MCF 10A (cell line): ENCODE measurements around the gene TRIM26. TPM values are rescaled to one million over a fixed set of nuclear protein-coding genes. Genes with fewer than 3 reads are reported as not detected.

Experiments used
- BruUV-seq: library from RNA; stranded (reverse); fragments of 400-500 nt; replicated peaks from 2 replicates; lab custom pipeline; 2021; lab: Mats Ljungman, UMichigan
- CTCF ChIA-PET: fragments of 300-600 bp; sonication (Branson Sonifier 250); formaldehyde crosslinking; extraction: SDS; loops from one replicate; lab custom pipeline; 2021; ENCODE audit warnings: antibody characterized with exemption, inconsistent platforms; lab: Yijun Ruan, JAX
- POLR2A ChIA-PET: fragments of 300-600, 350-650 bp; sonication (Branson Sonifier 250); formaldehyde crosslinking; extraction: SDS; loops from one replicate; lab custom pipeline; 2020; ENCODE audit warnings: antibody characterized with exemption, inconsistent platforms; lab: Yijun Ruan, JAX
- DNase-seq: peaks from one replicate; pipeline ENCODE4 v3.0.0-alpha.2; 2018; ENCODE audit not compliant: unreplicated experiment
- H3K27ac Mint-ChIP-seq: one replicate; pipeline ENCODE4 v1.8.0; 2022; ENCODE audit warnings: mild to moderate bottlenecking, low read depth, mixed read lengths; ENCODE audit not compliant: unreplicated experiment
- H3K27me3 Mint-ChIP-seq: one replicate; pipeline ENCODE4 v1.8.0; 2022; ENCODE audit warnings: mixed read lengths; ENCODE audit not compliant: insufficient read depth, unreplicated experiment
- H3K36me3 Mint-ChIP-seq: one replicate; pipeline ENCODE4 v1.8.0; 2022; ENCODE audit warnings: mild to moderate bottlenecking, moderate library complexity, mixed read lengths; ENCODE audit not compliant: insufficient read depth, unreplicated experiment
- H3K4me1 Mint-ChIP-seq: one replicate; pipeline ENCODE4 v1.8.0; 2022; ENCODE audit warnings: mixed read lengths; ENCODE audit not compliant: insufficient read depth, unreplicated experiment
- H3K4me3 Mint-ChIP-seq: one replicate; pipeline ENCODE4 v1.8.0; 2022; ENCODE audit warnings: mild to moderate bottlenecking, moderate library complexity, mixed read lengths; ENCODE audit not compliant: unreplicated experiment
- H3K9me3 Mint-ChIP-seq: one replicate; pipeline ENCODE4 v1.8.0; 2022; ENCODE audit warnings: mixed read lengths; ENCODE audit not compliant: unreplicated experiment
- CTCF ChIP-seq: fragments of 200-600 bp; IDR thresholded peaks from one replicate; pipeline ENCODE4 v1.8.0; 2022; ENCODE audit warnings: antibody characterized with exemption, mild to moderate bottlenecking; ENCODE audit not compliant: unreplicated experiment
- intact Hi-C: fragments of 100-400 bp; cut with micrococcal nuclease; formaldehyde crosslinking; loops from 2 replicates; pipeline ENCODE4 v1.14.1; 2022
- total RNA-seq: library from RNA; stranded (reverse); gene quantifications from 2 replicates; pipeline ENCODE4 v1.2.3, GENCODE V29; 2022

The TRIM26 gene
- total RNA-seq, 1 experiment from 2014 or later: 60.6 TPM

- CTCF ChIA-PET: interaction anchor here (0.6 kb wide), 1 partner anchor 47 kb away, joined by 3 read pairs; no protein-coding TSS in a partner anchor
- H3K9me3 Mint-ChIP-seq: no peaks in the 10 kb centered on the region
- peaks cover 26% of the 10 kb centered on the region for H3K4me1 Mint-ChIP-seq
- no peak for TF ChIP-seq CTCF
- intact Hi-C loops: no loop called here
- DNase-seq: no peak
- no peaks in the 10 kb centered on the region for H3K27me3 Mint-ChIP-seq
- BruUV-seq: no TSS peak
- no peak overlapping the region for H3K4me3 Mint-ChIP-seq
- no peak overlapping the region for H3K27ac Mint-ChIP-seq
- H3K36me3 Mint-ChIP-seq: no peaks in the 10 kb centered on the region
- POLR2A ChIA-PET: interaction anchor here (0.7 to 3.9 kb wide), 2 partner anchors 56 to 96 kb away, joined by 3 to 17 read pairs; partner anchors contain the start of gene POLR1H
Measured at GRCh38 chr6:30157581-30157980, 55.6 kb downstream of the TRIM26 start.

DNA sequence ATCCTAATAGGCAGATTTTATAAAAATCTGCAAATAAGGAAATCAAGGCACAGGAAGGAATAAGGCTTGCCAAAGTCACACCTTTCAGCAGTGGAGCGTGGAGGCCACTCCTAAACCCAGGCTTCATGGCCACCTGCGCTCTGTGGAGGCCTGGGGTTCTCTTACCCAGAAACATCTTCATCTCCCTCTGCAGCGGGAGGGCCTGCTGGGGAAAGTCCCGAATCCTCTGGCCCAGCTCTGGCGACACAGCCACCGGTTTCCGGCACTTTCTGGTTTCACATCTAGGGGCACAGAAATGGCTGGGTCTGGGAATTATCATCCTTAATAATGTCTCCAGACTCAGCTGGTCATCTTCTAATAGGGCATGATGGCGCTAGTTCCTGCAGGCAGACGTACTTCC, 56.4 kb downstream of the TRIM26 start:
- H3K36me3 Mint-ChIP-seq: no peaks in the 10 kb centered on the region
- no peak for TF ChIP-seq CTCF
- H3K9me3 Mint-ChIP-seq: no peaks in the 10 kb centered on the region
- ChIA-PET POLR2A (interaction anchor here (0.6 to 3.9 kb wide), 3 partner anchors 26 to 769 kb away, joined by 3 to 17 read pairs (median 3); partner anchors contain the start of gene POLR1H), CTCF (interaction anchor here (0.6 kb wide), 1 partner anchor 25 kb away, joined by 3 read pairs; no protein-coding TSS in a partner anchor)
- DNase-seq: no peak
- H3K27me3 Mint-ChIP-seq: no peaks in the 10 kb centered on the region
- intact Hi-C loops: no loop called here
- peaks cover 26% of the 10 kb centered on the region for H3K4me1 Mint-ChIP-seq
- no peak overlapping the region for H3K4me3 Mint-ChIP-seq
- peak overlapping the region; percentile 39 for H3K27ac Mint-ChIP-seq
- no TSS peak for BruUV-seq

DNA sequence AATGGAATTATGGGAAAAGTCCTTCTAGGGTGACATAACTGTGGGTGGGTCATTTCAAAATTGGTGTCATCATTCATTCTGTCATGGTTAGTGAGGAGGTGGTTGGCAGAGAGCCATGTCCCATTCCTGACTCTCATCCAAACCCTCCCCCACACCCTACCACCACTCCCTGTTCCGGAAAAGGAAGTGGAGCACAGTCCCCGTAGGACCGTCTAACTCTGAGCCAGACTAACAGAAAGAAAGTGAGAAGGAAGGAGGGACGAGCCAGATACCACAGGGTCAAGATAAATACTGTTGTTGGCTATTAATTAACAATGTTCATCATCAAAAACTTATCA, 57.0 kb downstream of the TRIM26 start:
- peak; percentile 90 for DNase-seq
- ChIA-PET POLR2A (interaction anchor here (1.4 to 3.9 kb wide), 2 partner anchors 54 to 95 kb away, joined by 4 to 17 read pairs; partner anchors contain the start of gene POLR1H), CTCF (interaction anchor here (2.5 kb wide), 1 partner anchor 25 kb away, joined by 25 read pairs; no protein-coding TSS in a partner anchor)
- Mint-ChIP-seq H3K27me3 (no peaks in the 10 kb centered on the region), H3K27ac (peak overlapping the region; percentile 39), H3K4me1 (peaks cover 26% of the 10 kb centered on the region), H3K9me3 (no peaks in the 10 kb centered on the region), H3K36me3 (no peaks in the 10 kb centered on the region), H3K4me3 (peak overlapping the region; percentile 17)
- TF ChIP-seq CTCF: no peak
- intact Hi-C loops: no loop called here
- BruUV-seq: no TSS peak

- no peaks in the 10 kb centered on the region for H3K36me3 Mint-ChIP-seq
- H3K4me3 Mint-ChIP-seq: peak overlapping the region; percentile 17
- H3K27me3 Mint-ChIP-seq: no peaks in the 10 kb centered on the region
- intact Hi-C loops: no loop called here
- POLR2A ChIA-PET: interaction anchor here (0.9 to 3.9 kb wide), 5 partner anchors 50 to 95 kb away, joined by 4 to 17 read pairs (median 5); partner anchors contain the start of genes POLR1H and PPP1R11
- no peaks in the 10 kb centered on the region for H3K9me3 Mint-ChIP-seq
- no peak for TF ChIP-seq CTCF
- DNase-seq: peak; percentile 16
- H3K27ac Mint-ChIP-seq: peak overlapping the region; percentile 39
- BruUV-seq: no TSS peak
- CTCF ChIA-PET: interaction anchor here (0.9 to 2.5 kb wide), 3 partner anchors 24 to 506 kb away, joined by 3 to 25 read pairs (median 4); no protein-coding TSS in a partner anchor
- H3K4me1 Mint-ChIP-seq: peaks cover 26% of the 10 kb centered on the region
Measured at GRCh38 chr6:30155520-30156261, 57.5 kb downstream of the TRIM26 start.
